HepG2 (cell line): ENCODE results near the gene GNL1. TPM values are rescaled to one million over a fixed set of nuclear protein-coding genes. Genes with fewer than 3 reads are reported as not detected.

ENCODE experiments used
- HNF4A ChIP-seq: sonication (generic); formaldehyde crosslinking; IDR thresholded peaks from 2 replicates; pipeline ENCODE4 v1.4.0; 2020; ENCODE audit warnings: missing genetic modification reagents
- IRF2 ChIP-seq: IDR thresholded peaks from 2 replicates; pipeline ENCODE4 v1.6.1; 2018; ENCODE audit warnings: missing genetic modification reagents, missing compliant biosample characterization
- PHF5A ChIP-seq: IDR thresholded peaks from one replicate; pipeline ENCODE4 v1.6.1; 2018; ENCODE audit warnings: low read depth, missing genetic modification reagents; ENCODE audit not compliant: unreplicated experiment
- PRPF4 ChIP-seq: fragments of 200-400 bp; formaldehyde crosslinking; IDR thresholded peaks from 2 replicates; pipeline ENCODE4 v1.6.1; 2016; ENCODE audit warnings: low read length, low read depth; ENCODE audit not compliant: poor library complexity, severe bottlenecking
- RFX5 ChIP-seq: IDR thresholded peaks from 2 replicates; pipeline ENCODE4 v1.6.1; 2011; ENCODE audit warnings: low read depth, low read length, improper control_type of control experiment
- SP140L ChIP-seq: sonication (generic); formaldehyde crosslinking; IDR thresholded peaks from 2 replicates; pipeline ENCODE4 v1.4.0; 2020; ENCODE audit warnings: missing genetic modification reagents, borderline replicate concordance
- ZEB1 ChIP-seq: IDR thresholded peaks from 2 replicates; pipeline ENCODE4 v1.6.1; 2012; ENCODE audit warnings: mild to moderate bottlenecking, low read depth, inconsistent platforms; ENCODE audit not compliant: insufficient replicate concordance
- ZMYM4 ChIP-seq: sonication (generic); formaldehyde crosslinking; IDR thresholded peaks from 2 replicates; pipeline ENCODE4 v1.8.1; 2023; ENCODE audit warnings: mild to moderate bottlenecking, missing genetic modification reagents
- ZNF224 ChIP-seq: sonication (generic); formaldehyde crosslinking; IDR thresholded peaks from 2 replicates; pipeline ENCODE4 v1.5.0; 2020; ENCODE audit warnings: mild to moderate bottlenecking, missing genetic modification reagents
- ZNF331 ChIP-seq: sonication (generic); formaldehyde crosslinking; IDR thresholded peaks from 2 replicates; pipeline ENCODE4 v1.4.0; 2020; ENCODE audit warnings: missing genetic modification reagents
- ZNF558 ChIP-seq: sonication (generic); formaldehyde crosslinking; IDR thresholded peaks from 2 replicates; pipeline ENCODE4 v1.9.0; 2022; ENCODE audit warnings: mild to moderate bottlenecking, missing genetic modification reagents, borderline replicate concordance
- ZNF766 ChIP-seq: sonication (generic); formaldehyde crosslinking; IDR thresholded peaks from 2 replicates; pipeline ENCODE4 v1.5.0; 2020; ENCODE audit warnings: missing genetic modification reagents, borderline replicate concordance
- ZNF83 ChIP-seq: sonication (generic); formaldehyde crosslinking; IDR thresholded peaks from 2 replicates; pipeline ENCODE4 v1.4.0; 2020; ENCODE audit warnings: missing genetic modification reagents, mild to moderate bottlenecking, borderline replicate concordance
- polyA plus RNA-seq, 8 experiments: library from polyadenylated mRNA; depleted of rRNA in 3 of 8; stranded (reverse) in 7 of 8; unstranded in 1 of 8; fragments of >200 nt; fragmentation: Illumina TruSeq in 4 of 8; extraction: Trizol in 4 of 8; gene quantifications; 2 replicates each; pipeline versions ENCODE4 v1.2.1 to v1.2.3, GENCODE V29; 2011 to 2016; ENCODE audit warnings: low read depth in 4 of 8, missing spikeins in 1 of 8, mixed read lengths in 1 of 8; ENCODE audit not compliant: insufficient read depth in 1 of 8
- total RNA-seq, 5 experiments: library from RNA; depleted of rRNA; stranded (reverse); fragments of >200 nt; fragmentation: Illumina TruSeq; extraction: Trizol; gene quantifications; 2 replicates each; pipeline ENCODE4 v1.2.3, GENCODE V29; 2016; ENCODE audit warnings: low read depth in 1 of 5
- TF ChIP-seq, protein P1 (sequence below): sonication (generic); formaldehyde crosslinking; IDR thresholded peaks from 2 replicates; pipeline ENCODE4 v1.5.1; 2020; ENCODE audit warnings: mild to moderate bottlenecking, missing genetic modification reagents, moderate library complexity
- TF ChIP-seq, protein P2 (sequence below): sonication (generic); formaldehyde crosslinking; IDR thresholded peaks from 2 replicates; pipeline ENCODE4 v1.5.0; 2020; ENCODE audit warnings: missing genetic modification reagents
- TF ChIP-seq, protein P3 (sequence below): IDR thresholded peaks from 2 replicates; pipeline ENCODE4 v1.6.1; 2016
- TF ChIP-seq, protein P4 (sequence below): sonication (generic); formaldehyde crosslinking; IDR thresholded peaks from 2 replicates; pipeline ENCODE4 v1.5.0; 2020; ENCODE audit warnings: mild to moderate bottlenecking, missing genetic modification reagents, borderline replicate concordance

Gene GNL1
- total and polyA plus RNA-seq, 2 of the 13 experiments (the other 11 are each of a cell fraction or from before 2014, with no cell fraction given), result 35.0 to 55.6 TPM

DNA sequence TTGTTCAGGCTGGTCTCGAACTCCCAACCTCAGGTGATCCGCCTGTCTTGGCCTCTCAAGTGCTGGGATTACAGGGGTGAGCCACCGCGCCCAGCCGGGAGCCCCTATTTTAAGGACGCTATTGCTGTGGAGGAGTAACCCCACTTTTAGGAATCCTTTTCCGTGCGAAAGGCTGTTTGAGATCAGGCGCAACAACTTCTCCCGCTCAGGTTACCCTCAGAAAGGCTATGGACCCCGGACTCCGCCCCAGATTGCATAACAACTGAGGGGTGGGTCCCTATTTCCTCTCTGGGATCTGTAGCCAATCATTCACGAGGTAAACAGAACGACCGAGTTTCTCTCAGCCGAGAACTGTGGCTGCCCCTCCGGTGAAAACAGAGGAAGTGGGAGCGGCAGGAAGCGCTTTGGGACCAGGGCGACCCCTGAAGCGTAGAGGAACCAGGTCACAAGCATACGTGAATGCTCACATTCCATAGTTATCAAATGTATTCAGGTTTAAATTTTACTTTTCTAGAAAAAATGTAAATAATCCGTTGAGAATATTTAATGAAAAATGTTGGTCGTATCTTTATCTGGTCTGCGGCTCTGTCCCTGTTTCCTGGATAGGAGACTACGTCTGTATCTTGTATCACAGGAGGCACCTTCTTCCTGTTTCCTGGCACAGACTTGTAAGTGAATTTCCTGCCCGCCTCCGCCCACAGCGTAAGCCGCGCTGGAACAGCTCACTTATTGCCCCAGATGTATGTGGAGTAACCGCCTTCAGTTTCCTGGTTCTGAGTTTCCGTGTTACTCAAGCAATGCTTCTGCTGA is 40.1 kb downstream of the GNL1 start (continued):
- peak; percentile 63 for TF ChIP-seq PHF5A
- peak; percentile 12; the same call in 1 of the 2 replicates for TF ChIP-seq ZNF558 (CRISPR knock-in tag)
- TF ChIP-seq, protein P1, sequence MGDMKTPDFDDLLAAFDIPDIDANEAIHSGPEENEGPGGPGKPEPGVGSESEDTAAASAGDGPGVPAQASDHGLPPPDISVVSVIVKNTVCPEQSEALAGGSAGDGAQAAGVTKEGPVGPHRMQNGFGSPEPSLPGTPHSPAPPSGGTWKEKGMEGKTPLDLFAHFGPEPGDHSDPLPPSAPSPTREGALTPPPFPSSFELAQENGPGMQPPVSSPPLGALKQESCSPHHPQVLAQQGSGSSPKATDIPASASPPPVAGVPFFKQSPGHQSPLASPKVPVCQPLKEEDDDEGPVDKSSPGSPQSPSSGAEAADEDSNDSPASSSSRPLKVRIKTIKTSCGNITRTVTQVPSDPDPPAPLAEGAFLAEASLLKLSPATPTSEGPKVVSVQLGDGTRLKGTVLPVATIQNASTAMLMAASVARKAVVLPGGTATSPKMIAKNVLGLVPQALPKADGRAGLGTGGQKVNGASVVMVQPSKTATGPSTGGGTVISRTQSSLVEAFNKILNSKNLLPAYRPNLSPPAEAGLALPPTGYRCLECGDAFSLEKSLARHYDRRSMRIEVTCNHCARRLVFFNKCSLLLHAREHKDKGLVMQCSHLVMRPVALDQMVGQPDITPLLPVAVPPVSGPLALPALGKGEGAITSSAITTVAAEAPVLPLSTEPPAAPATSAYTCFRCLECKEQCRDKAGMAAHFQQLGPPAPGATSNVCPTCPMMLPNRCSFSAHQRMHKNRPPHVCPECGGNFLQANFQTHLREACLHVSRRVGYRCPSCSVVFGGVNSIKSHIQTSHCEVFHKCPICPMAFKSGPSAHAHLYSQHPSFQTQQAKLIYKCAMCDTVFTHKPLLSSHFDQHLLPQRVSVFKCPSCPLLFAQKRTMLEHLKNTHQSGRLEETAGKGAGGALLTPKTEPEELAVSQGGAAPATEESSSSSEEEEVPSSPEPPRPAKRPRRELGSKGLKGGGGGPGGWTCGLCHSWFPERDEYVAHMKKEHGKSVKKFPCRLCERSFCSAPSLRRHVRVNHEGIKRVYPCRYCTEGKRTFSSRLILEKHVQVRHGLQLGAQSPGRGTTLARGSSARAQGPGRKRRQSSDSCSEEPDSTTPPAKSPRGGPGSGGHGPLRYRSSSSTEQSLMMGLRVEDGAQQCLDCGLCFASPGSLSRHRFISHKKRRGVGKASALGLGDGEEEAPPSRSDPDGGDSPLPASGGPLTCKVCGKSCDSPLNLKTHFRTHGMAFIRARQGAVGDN, result peak; percentile 64
- peak; percentile 67 for TF ChIP-seq HNF4A (CRISPR knock-in tag)
- TF ChIP-seq, protein P2, sequence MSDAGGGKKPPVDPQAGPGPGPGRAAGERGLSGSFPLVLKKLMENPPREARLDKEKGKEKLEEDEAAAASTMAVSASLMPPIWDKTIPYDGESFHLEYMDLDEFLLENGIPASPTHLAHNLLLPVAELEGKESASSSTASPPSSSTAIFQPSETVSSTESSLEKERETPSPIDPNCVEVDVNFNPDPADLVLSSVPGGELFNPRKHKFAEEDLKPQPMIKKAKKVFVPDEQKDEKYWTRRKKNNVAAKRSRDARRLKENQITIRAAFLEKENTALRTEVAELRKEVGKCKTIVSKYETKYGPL (CRISPR knock-in tag), result peak; percentile 98
- TF ChIP-seq ZNF331 (CRISPR knock-in tag), result peak; percentile 81
- TF ChIP-seq, protein P3, sequence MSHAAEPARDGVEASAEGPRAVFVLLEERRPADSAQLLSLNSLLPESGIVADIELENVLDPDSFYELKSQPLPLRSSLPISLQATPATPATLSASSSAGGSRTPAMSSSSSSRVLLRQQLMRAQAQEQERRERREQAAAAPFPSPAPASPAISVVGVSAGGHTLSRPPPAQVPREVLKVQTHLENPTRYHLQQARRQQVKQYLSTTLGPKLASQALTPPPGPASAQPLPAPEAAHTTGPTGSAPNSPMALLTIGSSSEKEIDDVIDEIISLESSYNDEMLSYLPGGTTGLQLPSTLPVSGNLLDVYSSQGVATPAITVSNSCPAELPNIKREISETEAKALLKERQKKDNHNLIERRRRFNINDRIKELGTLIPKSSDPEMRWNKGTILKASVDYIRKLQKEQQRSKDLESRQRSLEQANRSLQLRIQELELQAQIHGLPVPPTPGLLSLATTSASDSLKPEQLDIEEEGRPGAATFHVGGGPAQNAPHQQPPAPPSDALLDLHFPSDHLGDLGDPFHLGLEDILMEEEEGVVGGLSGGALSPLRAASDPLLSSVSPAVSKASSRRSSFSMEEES (CRISPR knock-in tag), result peak; percentile 70
- no peak for TF ChIP-seq ZNF83 (CRISPR knock-in tag)
- peak; percentile 88; the same call in 1 of the 2 replicates for TF ChIP-seq ZNF224 (CRISPR knock-in tag)
- TF ChIP-seq ZNF766, result 0 out of 2 replicates have a peak, but pooled peaks have one; percentile 75
- TF ChIP-seq SP140L (CRISPR knock-in tag), result 0 out of 2 replicates have a peak, but pooled peaks have one; percentile 45
- peak; percentile 46 for TF ChIP-seq PRPF4
- TF ChIP-seq ZEB1, result peak; percentile 7
- TF ChIP-seq IRF2 (CRISPR knock-in tag), result peak; percentile 89; the same call in 1 of the 2 replicates
- TF ChIP-seq, protein P4, sequence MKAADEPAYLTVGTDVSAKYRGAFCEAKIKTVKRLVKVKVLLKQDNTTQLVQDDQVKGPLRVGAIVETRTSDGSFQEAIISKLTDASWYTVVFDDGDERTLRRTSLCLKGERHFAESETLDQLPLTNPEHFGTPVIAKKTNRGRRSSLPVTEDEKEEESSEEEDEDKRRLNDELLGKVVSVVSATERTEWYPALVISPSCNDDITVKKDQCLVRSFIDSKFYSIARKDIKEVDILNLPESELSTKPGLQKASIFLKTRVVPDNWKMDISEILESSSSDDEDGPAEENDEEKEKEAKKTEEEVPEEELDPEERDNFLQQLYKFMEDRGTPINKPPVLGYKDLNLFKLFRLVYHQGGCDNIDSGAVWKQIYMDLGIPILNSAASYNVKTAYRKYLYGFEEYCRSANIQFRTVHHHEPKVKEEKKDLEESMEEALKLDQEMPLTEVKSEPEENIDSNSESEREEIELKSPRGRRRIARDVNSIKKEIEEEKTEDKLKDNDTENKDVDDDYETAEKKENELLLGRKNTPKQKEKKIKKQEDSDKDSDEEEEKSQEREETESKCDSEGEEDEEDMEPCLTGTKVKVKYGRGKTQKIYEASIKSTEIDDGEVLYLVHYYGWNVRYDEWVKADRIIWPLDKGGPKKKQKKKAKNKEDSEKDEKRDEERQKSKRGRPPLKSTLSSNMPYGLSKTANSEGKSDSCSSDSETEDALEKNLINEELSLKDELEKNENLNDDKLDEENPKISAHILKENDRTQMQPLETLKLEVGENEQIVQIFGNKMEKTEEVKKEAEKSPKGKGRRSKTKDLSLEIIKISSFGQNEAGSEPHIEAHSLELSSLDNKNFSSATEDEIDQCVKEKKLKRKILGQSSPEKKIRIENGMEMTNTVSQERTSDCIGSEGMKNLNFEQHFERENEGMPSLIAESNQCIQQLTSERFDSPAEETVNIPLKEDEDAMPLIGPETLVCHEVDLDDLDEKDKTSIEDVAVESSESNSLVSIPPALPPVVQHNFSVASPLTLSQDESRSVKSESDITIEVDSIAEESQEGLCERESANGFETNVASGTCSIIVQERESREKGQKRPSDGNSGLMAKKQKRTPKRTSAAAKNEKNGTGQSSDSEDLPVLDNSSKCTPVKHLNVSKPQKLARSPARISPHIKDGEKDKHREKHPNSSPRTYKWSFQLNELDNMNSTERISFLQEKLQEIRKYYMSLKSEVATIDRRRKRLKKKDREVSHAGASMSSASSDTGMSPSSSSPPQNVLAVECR (CRISPR knock-in tag), result peak; percentile 83; the same call in 1 of the 2 replicates
- peak; percentile 96 for TF ChIP-seq ZMYM4 (CRISPR knock-in tag)
- TF ChIP-seq RFX5, result peak; percentile 48; the same call in 1 of the 2 replicates
